ENCODE data around the gene PPP1R7.

DNA sequence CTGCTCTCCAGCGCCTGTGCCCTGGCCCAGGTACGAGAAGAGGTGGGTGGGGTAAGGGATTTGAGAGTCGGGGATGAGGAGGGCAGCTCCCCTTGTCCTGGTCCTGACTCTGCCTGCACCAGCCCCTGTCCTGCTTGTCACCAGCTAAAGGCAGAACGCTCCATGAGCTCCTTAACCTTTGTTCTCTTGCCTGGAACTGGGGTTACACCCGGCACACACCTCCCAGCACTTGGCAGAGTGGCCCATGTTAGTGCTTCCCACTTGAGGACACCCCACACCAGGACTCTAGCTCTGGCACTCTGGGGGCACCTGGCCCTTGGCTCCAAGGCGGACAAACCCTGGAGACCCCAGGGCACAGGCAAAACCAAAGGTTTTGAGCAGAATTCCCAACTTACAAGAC, 57.4 kb downstream of the PPP1R7 start:
- no peak for TF ChIP-seq POLR2AphosphoS5 (IDR thresholded peaks at IDR 0.05)
- TF ChIP-seq POLR2A (IDR thresholded peaks at IDR 0.05), result no peak
- TF ChIP-seq, protein P1, sequence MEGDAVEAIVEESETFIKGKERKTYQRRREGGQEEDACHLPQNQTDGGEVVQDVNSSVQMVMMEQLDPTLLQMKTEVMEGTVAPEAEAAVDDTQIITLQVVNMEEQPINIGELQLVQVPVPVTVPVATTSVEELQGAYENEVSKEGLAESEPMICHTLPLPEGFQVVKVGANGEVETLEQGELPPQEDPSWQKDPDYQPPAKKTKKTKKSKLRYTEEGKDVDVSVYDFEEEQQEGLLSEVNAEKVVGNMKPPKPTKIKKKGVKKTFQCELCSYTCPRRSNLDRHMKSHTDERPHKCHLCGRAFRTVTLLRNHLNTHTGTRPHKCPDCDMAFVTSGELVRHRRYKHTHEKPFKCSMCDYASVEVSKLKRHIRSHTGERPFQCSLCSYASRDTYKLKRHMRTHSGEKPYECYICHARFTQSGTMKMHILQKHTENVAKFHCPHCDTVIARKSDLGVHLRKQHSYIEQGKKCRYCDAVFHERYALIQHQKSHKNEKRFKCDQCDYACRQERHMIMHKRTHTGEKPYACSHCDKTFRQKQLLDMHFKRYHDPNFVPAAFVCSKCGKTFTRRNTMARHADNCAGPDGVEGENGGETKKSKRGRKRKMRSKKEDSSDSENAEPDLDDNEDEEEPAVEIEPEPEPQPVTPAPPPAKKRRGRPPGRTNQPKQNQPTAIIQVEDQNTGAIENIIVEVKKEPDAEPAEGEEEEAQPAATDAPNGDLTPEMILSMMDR (IDR thresholded peaks at IDR 0.05), result no peak
